Chondrocyte (in vitro differentiated cells): ENCODE results near the gene SYNCRIP. TPM values are rescaled to one million over a fixed set of nuclear protein-coding genes. Genes with fewer than 3 reads are reported as not detected.
"Not testable (repeated sequence)": the region's sequence is repeated elsewhere in the genome, so short reads cannot be mapped to it uniquely, and the experiment has no call there.

Experiments used
- DNase-seq: peaks from one replicate; pipeline ENCODE4 v3.0.0; 2021; ENCODE audit warnings: mixed read lengths, low spot score
- H3K27ac Mint-ChIP-seq: one replicate; pipeline ENCODE4 v1.8.0; 2021; ENCODE audit warnings: mild to moderate bottlenecking, moderate library complexity, mixed read lengths; ENCODE audit not compliant: unreplicated experiment
- H3K27me3 Mint-ChIP-seq: 2 replicates; pipeline ENCODE4 v1.8.0; 2021; ENCODE audit warnings: low read depth, mixed read lengths
- H3K36me3 Mint-ChIP-seq: 2 replicates; pipeline ENCODE4 v1.8.0; 2021; ENCODE audit warnings: low read depth, mixed read lengths
- H3K4me1 Mint-ChIP-seq: 2 replicates; pipeline ENCODE4 v1.8.0; 2021; ENCODE audit warnings: low read depth, mild to moderate bottlenecking, mixed read lengths
- H3K4me3 Mint-ChIP-seq: one replicate; pipeline ENCODE4 v1.8.0; 2021; ENCODE audit warnings: mild to moderate bottlenecking, moderate library complexity, mixed read lengths; ENCODE audit not compliant: unreplicated experiment
- H3K9me3 Mint-ChIP-seq: 2 replicates; pipeline ENCODE4 v1.8.0; 2021; ENCODE audit warnings: low read depth, mixed read lengths
- CTCF ChIP-seq: fragments of 200-600 bp; sonication (generic); IDR thresholded peaks from 2 replicates; pipeline ENCODE4 v1.5.0; 2021; ENCODE audit warnings: antibody characterized with exemption, mild to moderate bottlenecking, moderate library complexity
- total RNA-seq: library from RNA; stranded (reverse); gene quantifications from 3 replicates; pipeline ENCODE4 v1.2.1, GENCODE V29; 2021

SYNCRIP gene
- total RNA-seq, 1 donor from 2014 or later, result 90.5 TPM

GRCh38 chr6:85565736-85566135 is 77.0 kb downstream of the SYNCRIP start:
- no peak overlapping the region for H3K4me3 Mint-ChIP-seq
- TF ChIP-seq CTCF, result no peak
- H3K9me3 Mint-ChIP-seq, result peaks cover 2% of the 10 kb centered on the region
- H3K36me3 Mint-ChIP-seq, result peaks cover 13% of the 10 kb centered on the region
- no peaks in the 10 kb centered on the region for H3K27me3 Mint-ChIP-seq
- DNase-seq, result no peak
- no peak overlapping the region for H3K27ac Mint-ChIP-seq
- peaks cover 7% of the 10 kb centered on the region for H3K4me1 Mint-ChIP-seq

GRCh38 chr6:85564223-85564622 is 78.5 kb downstream of the SYNCRIP start:
- H3K27ac Mint-ChIP-seq, H3K4me3 Mint-ChIP-seq, H3K9me3 Mint-ChIP-seq, DNase-seq, H3K27me3 Mint-ChIP-seq, H3K4me1 Mint-ChIP-seq: not testable (repeated sequence)
- peaks cover 13% of the 10 kb centered on the region for H3K36me3 Mint-ChIP-seq

Other genes with a start within 250 kb of the SYNCRIP start
- gene NT5E, start 192.8 kb downstream of the SYNCRIP start, total RNA-seq, result 43.1 to 49.0 TPM (median 48.7 TPM) in 3 replicates
- 70.8 to 79.7 TPM (median 77.2 TPM) in 3 replicates for gene SNX14, start 49.0 kb downstream of the SYNCRIP start, total RNA-seq